ENCODE results near the gene ABCA2. TPM values are rescaled to one million over a fixed set of nuclear protein-coding genes. Genes with fewer than 3 reads are reported as not detected.
A peak's percentile ranks its signal among the peaks of the same experiment; 100 is the strongest.
"Not testable (repeated sequence)": the region's sequence is repeated elsewhere in the genome, so short reads cannot be mapped to it uniquely, and the experiment has no call there.

The ABCA2 gene
- total RNA-seq, 2 donors from 2014 or later: 37.2 to 60.5 TPM

- TF ChIP-seq CTCF (IDR thresholded peaks at IDR 0.05): no peak
- H3K36me3 ChIP-seq: no peaks in the 10 kb centered on the region
- no peak for DNase-seq (ENCODE audit: low spot score)
- H3K27ac ChIP-seq: no peak overlapping the region
- no peak for ATAC-seq (ENCODE audit: insufficient number of reproducible peaks, low FRiP score, low read depth)
- H3K4me3 ChIP-seq: no peak overlapping the region
- H3K9me3 ChIP-seq: no peaks in the 10 kb centered on the region
- no peaks in the 10 kb centered on the region for H3K27me3 ChIP-seq (replicated peaks; ENCODE audit: insufficient read depth)
- H3K4me1 ChIP-seq (ENCODE audit: control insufficient read depth in 1 of 2, low read depth in 2 of 2): peaks cover 0 to 19% of the 10 kb centered on the region in 2 donors
Observed at GRCh38 chr9:137065336-137065967, 37.4 kb upstream of the ABCA2 start.

- no peak overlapping the region for H3K4me3 ChIP-seq
- H3K27ac ChIP-seq: no peak overlapping the region
- H3K9me3 ChIP-seq: no peaks in the 10 kb centered on the region
- H3K27me3 ChIP-seq (replicated peaks; ENCODE audit: insufficient read depth): no peaks in the 10 kb centered on the region
- no peak for TF ChIP-seq CTCF (IDR thresholded peaks at IDR 0.05)
- DNase-seq (ENCODE audit: low spot score): no peak
- no peak for ATAC-seq (ENCODE audit: insufficient number of reproducible peaks, low FRiP score, low read depth)
- no peaks in the 10 kb centered on the region for H3K36me3 ChIP-seq
- H3K4me1 ChIP-seq (ENCODE audit: control insufficient read depth in 1 of 2, low read depth in 2 of 2): peaks cover 0 to 13% of the 10 kb centered on the region in 2 donors
Observed at GRCh38 chr9:137064880-137065164, 36.8 kb upstream of the ABCA2 start.

- TF ChIP-seq CTCF (IDR thresholded peaks at IDR 0.05): peak; percentile 96
- Histone ChIP-seq H3K27ac (no peak overlapping the region), H3K4me1 (ENCODE audit: control insufficient read depth in 1 of 2, low read depth in 2 of 2) (peaks cover 0 to 8% of the 10 kb centered on the region in 2 donors), H3K9me3 (no peaks in the 10 kb centered on the region), H3K36me3 (no peaks in the 10 kb centered on the region), H3K4me3 (no peak overlapping the region), H3K27me3 (replicated peaks; ENCODE audit: insufficient read depth) (no peaks in the 10 kb centered on the region)
- DNase-seq (ENCODE audit: low spot score) (no peak), ATAC-seq (ENCODE audit: insufficient number of reproducible peaks, low FRiP score, low read depth) (no peak)
Observed at GRCh38 chr9:137064027-137064879, 36.2 kb upstream of the ABCA2 start.

GRCh38 chr9:137063311-137064026, 35.4 kb upstream of the ABCA2 start:
- no peaks in the 10 kb centered on the region for H3K36me3 ChIP-seq
- ATAC-seq (ENCODE audit: insufficient number of reproducible peaks, low FRiP score, low read depth): no peak
- no peaks in the 10 kb centered on the region for H3K27me3 ChIP-seq (replicated peaks; ENCODE audit: insufficient read depth)
- peaks cover 0 to 8% of the 10 kb centered on the region in 2 donors for H3K4me1 ChIP-seq (ENCODE audit: control insufficient read depth in 1 of 2, low read depth in 2 of 2)
- no peak for DNase-seq (ENCODE audit: low spot score)
- H3K9me3 ChIP-seq: no peaks in the 10 kb centered on the region
- H3K4me3 ChIP-seq: no peak overlapping the region
- no peak for TF ChIP-seq CTCF (IDR thresholded peaks at IDR 0.05)
- no peak overlapping the region for H3K27ac ChIP-seq

GRCh38 chr9:137062798-137063197, 34.8 kb upstream of the ABCA2 start:
- DNase-seq (ENCODE audit: low spot score); H3K9me3 ChIP-seq; H3K27ac ChIP-seq; H3K27me3 ChIP-seq (replicated peaks; ENCODE audit: insufficient read depth); ATAC-seq (ENCODE audit: insufficient number of reproducible peaks, low FRiP score, low read depth); H3K4me1 ChIP-seq (ENCODE audit: control insufficient read depth in 1 of 2, low read depth in 2 of 2); H3K4me3 ChIP-seq; H3K36me3 ChIP-seq: not testable (repeated sequence)

Data from thoracic aorta (tissue), 2 donors.